NCI-H510A (cell line): ENCODE measurements around the gene EGFR.

Experiments used
- DNase-seq: peaks from one replicate; lab custom pipeline; 2025; lab: John Stamatoyannopoulos, UW

EGFR gene

DNA sequence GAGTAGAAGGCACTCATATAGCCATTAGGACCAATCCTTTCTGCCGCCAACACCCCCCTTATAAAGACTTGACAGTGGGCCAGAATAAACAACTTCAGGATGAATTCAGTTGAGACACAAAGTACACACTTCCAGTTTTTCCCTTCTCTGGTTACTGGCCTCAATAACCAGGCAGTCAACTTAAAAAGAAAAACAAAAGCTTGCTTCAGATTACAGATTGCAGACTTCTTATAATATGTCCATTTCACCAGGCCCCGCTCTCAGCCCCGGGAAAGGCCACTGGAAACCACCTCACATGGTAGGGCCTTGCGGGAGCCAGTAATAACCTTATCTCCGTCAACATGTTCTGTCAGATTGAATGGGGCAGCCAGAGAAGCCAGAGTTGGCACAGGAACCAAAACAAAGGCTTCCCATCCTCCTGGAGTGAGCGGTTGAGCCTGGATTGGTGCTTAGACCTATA, 108.8 kb downstream of the EGFR start:
- peak; percentile 86 for DNase-seq

GRCh38 chr7:55128693-55129394, 110.0 kb downstream of the EGFR start:
- no peak for DNase-seq

DNA sequence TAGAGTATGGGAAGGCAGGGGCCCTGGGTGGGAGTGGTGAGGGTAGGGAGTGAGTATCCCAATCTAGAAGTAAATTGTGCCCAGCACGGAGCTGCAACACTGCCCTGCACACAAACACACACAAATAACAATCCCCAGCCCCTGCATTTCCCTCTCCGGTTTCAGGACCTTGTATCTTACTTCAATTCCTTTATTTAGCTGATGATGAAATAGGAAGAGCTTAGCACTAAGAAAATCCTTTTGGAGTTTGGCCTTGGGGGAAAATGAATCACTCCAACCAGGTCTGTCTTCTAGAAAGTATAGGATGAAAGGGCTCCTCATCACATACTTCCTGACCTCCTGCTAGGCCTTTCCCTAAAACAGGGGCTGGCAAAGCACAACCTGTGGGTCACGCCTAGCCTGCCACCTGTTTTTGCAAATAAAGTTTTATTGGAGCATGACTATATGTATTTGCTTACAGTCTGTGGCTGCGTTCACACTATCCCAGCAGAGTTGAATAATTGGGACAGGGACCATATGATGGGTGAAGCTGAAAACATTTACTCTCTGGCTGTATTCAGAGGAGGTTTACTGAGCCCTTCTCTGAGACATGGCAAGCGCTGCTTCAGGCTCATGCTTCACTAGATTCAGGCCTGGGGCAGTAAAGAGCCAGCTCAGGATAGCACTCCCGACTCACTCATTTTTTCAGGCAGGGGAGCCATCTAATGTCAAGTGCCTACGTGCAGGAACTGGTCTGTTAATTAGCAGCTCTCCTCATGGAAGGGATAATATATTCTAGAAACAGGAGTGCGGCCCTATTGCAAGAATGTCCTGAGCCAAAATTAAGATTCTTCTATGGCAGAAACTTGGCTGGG, 111.0 kb downstream of the EGFR start:
- DNase-seq, result no peak

DNA sequence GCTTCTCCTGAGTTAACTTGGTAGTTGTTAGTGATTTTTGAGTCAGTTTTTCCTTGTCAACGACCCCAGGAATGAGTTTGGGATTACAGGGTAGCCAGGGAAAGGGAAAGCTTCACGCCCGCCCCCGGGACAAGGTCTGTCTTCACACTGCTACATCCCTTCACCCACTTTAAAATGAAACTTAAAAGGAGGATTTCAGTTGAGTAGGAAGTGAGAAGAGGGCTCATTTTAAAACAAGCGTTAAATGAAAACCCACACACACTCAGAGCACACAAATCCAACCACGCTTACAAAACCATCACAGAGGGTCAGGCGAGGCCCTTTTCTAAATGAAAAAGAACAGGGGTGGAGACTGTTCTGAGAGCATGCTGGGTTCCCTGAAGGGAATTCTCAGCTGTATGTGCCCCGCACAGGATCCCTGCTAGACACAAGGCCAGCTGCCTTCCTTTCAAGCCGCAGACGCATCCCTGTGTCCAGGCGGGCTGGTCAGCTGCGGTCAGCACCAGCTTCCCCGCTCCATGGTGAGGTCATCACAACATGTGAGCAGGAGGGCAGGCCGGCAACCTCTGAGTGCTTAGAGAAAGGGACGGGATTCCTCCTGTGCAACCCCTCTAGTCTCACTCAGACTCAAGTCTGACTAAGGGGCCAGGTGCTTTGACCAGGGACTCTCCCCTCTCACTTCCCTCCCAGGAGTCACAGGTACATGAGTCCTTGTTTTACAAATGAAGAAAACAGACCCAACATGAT, 111.8 kb downstream of the EGFR start:
- no peak for DNase-seq

- no peak for DNase-seq
Measured at GRCh38 chr7:55131142-55131929, 112.5 kb downstream of the EGFR start.

DNA sequence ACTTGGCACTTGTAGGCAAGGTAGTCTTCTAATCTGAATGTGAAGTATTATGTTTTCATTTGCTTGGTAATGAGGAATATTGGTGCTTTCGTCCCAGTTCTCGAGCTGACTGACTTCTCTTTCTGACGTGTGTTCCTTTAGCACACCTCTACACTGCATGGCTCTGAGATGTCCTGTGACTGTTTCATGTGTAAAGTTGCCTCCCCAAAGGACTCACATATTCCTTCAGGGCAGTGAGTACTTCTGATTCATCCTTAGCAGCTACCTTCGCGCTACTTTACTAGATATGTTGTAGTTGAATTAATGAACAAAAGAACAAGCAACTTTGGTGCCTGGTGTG, 113.7 kb downstream of the EGFR start:
- DNase-seq, result no peak

- DNase-seq, result no peak
Measured at GRCh38 chr7:55132890-55133551, 114.2 kb downstream of the EGFR start.

DNA sequence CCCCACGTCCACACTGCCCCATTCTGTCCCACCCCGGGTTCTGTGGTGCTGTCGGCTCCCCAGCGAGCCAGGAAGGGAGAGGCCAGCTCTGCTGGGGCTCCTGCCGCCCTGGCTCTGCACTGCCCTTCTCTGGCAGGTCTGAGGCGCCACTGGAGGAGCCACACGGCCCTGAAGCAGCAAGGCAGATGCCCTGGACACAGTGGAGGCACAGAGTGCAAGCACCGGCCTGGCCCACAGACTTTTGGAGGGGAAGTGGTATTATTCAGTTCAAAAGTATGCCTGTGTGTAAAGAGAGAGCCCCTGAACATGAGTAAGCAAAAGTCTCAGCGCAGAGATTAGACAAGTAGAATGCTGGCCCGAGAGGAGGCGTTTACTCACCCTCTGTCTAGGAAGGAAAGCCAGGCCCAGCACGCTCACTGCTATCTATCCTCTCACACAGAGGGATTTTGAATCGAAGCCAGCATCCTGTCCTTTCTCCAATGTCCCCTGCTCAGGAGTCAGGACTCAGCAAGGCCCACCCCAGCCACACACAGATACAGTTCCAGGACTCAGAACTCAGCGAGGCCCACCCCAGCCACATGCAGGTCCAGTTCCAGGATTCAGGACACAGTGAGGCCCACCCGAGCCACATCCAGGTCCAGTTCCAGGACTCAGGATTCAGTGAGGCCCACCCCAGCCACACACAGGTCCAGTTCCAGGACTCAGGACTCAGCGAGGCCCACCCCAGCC, 115.0 kb downstream of the EGFR start:
- DNase-seq, result no peak

GRCh38 chr7:55134359-55134725, 115.5 kb downstream of the EGFR start:
- DNase-seq, result no peak

GRCh38 chr7:55134786-55135185, 116.0 kb downstream of the EGFR start:
- DNase-seq, result no peak

GRCh38 chr7:55135462-55135861, 116.6 kb downstream of the EGFR start:
- no peak for DNase-seq

- no peak for DNase-seq
Measured at GRCh38 chr7:55138663-55139062, 119.8 kb downstream of the EGFR start.

DNA sequence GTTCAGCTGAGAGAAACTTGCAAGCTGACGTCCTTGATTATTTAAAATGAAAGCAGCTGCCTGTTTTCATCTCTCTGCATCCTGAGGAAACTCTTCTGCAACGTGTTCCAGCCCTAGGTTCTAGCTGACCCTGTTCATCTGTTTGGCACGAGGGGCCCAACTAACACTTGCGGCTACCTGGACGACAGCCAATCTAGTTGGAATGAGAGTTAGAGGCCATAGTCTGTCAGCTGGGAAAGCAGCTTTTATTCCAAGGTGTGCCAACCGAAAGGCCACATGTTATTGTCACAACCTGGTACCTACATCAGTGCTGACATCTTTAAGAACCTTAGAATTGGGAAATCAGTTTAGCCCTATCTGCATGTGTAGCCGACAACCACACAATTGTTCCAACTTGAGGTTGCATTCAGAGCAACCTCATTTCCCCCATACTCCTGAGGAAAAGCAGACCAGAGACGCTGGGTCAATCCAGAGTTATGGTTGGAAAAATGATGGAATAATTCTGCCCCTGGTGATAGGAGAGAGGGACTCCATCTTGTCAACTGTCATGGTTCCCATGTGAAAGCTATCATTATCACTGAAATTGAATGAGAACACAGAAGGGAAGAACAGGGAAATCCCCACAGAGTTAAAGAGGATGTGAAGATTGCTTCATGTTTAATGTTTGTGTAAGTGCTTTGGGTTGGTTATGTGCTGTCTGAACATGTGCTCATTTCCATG, 121.6 kb downstream of the EGFR start:
- no peak for DNase-seq

- DNase-seq, result no peak
Measured at GRCh38 chr7:55140941-55141278, 122.1 kb downstream of the EGFR start.

- no peak for DNase-seq
Measured at GRCh38 chr7:55142919-55143600, 124.2 kb downstream of the EGFR start.

DNA sequence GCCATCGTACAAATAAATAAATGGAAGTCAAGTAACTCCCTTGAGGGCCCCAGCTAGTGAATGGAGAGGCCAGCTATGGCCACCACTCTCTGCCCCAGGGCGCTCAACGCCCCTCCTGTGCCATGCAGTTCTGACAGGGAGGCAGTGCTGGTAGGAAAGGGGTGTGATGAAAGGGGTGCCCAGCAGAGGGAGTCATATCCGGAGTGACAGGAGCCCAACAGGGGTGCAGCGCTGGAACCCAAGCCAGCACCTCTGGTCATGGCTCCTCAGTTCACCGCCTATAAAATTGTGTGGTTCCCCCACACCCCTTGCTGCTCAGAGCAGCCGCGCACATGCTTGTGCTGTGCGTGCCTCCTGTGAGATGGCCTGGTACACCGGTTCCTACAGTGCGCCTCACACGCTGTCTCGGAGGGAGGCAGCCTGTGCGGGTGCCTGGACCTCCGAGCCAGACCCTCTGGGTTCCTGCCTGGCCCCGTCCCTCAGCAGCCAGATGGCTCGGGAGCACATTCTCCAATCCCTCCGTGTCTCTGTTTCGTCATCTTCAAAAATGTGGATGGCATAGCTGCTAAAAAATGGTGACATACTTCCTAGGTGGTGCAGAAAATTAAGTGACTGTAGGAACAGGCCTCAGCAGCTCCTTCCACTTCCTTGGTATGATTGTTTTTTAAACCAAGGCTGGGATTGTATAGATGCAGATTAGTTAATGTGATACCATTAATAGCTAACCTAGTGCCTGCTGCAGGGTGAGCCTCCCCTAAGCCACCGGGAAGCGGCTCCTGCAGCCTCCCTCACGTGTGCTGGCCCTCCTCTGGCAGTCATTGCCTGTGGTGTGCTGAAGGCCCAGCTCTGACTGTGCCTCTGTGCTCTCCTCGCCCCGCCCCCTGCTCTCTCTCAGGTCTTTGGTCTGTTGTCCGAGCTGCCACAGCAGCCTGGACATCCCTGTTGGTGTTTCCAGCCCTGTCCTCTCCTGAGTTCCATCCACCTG, 125.8 kb downstream of the EGFR start:
- DNase-seq, result no peak

- no peak for DNase-seq
Measured at GRCh38 chr7:55145606-55146005, 126.8 kb downstream of the EGFR start.

DNA sequence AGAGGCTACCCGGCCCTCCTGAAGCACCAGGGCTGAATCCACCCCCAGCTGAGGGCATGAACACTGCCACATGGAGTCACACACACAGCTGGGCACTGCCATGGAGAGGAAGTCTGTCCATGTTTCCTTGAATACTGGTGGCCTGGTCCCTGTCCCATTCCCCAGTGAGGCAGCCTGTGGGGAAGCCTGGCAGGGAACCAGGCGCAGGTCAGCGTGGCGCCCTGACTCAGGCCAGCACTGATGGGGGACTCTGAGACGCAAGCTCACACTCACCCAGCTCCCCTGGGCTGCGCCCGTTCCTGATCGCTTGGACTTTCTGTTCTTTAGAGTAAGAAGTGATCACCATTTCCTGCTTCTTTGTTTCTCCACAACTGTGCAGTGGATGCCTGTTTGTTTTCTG, 128.3 kb downstream of the EGFR start:
- no peak for DNase-seq
